Lung (tissue), 12 donors: Measurements from ENCODE around the gene ARHGAP42. TPM values are rescaled to one million over a fixed set of nuclear protein-coding genes. Genes with fewer than 3 reads are reported as not detected.

ENCODE experiments used
- ATAC-seq: fragments of 200-7000 bp; cut with Tn5 transposase; one replicate; pipeline ENCODE4 v1.9.1; 2020; ENCODE audit warnings: moderate number of reproducible peaks; ENCODE audit not compliant: insufficient read depth, low FRiP score
- DNase-seq, 3 donors: peaks; one replicate each; pipeline ENCODE4 v3.0.0-alpha.2; 2013 to 2017
- H3K27ac ChIP-seq, 2 donors: one replicate each; pipeline ENCODE4 v1.5.1; 2013; ENCODE audit warnings: mild to moderate bottlenecking in 2 of 2, moderate library complexity in 2 of 2, control low read depth in 1 of 2, inconsistent platforms in 1 of 2, low read depth in 1 of 2, low read length in 1 of 2
- H3K27me3 ChIP-seq, 3 donors: one replicate each; pipeline ENCODE4 v1.5.1; 2013; ENCODE audit warnings: low read length in 2 of 3; ENCODE audit not compliant: control insufficient read depth in 3 of 3, insufficient read depth in 3 of 3
- H3K36me3 ChIP-seq, 4 donors: one replicate each; pipeline ENCODE4 v1.5.1; 2013; ENCODE audit warnings: low read length in 4 of 4, mild to moderate bottlenecking in 1 of 4, moderate library complexity in 1 of 4; ENCODE audit not compliant: control insufficient read depth in 4 of 4, insufficient read depth in 4 of 4
- H3K4me1 ChIP-seq, 5 donors: one replicate each; pipeline ENCODE4 v1.5.1; 2013; ENCODE audit warnings: low read length in 5 of 5, mild to moderate bottlenecking in 2 of 5, moderate library complexity in 1 of 5; ENCODE audit not compliant: control insufficient read depth in 5 of 5, insufficient read depth in 5 of 5
- H3K4me3 ChIP-seq: one replicate; pipeline ENCODE4 v1.5.1; 2013; ENCODE audit warnings: mild to moderate bottlenecking, control low read depth, moderate library complexity
- H3K9ac ChIP-seq, 2 donors: one replicate each; pipeline ENCODE4 v1.5.1; 2013; ENCODE audit warnings: low read length in 2 of 2, control low read depth in 1 of 2; ENCODE audit not compliant: insufficient read depth in 1 of 2
- H3K9me3 ChIP-seq, 4 donors: one replicate each; pipeline ENCODE4 v1.5.1; 2013; ENCODE audit warnings: low read length in 3 of 4, mild to moderate bottlenecking in 1 of 4, moderate library complexity in 1 of 4; ENCODE audit not compliant: control insufficient read depth in 4 of 4, insufficient read depth in 3 of 4
- WGBS, 2 donors: extraction: QIAGEN DNeasy Blood & Tissue Kit; methylation state at CpG; one replicate each; pipeline ENCODE4 v1.1.7; 2013; 5-methylcytosine and 5-hydroxymethylcytosine counted together
- polyA plus RNA-seq, 2 donors: library from polyadenylated mRNA; stranded (reverse); fragments of 200-250 nt; gene quantifications; one replicate each; pipeline ENCODE4 v1.2.1, GENCODE V29; 2013
- total RNA-seq, 2 donors: library from RNA; depleted of rRNA in 1 of 2; stranded (reverse); fragments of >200 nt in 1 of 2; gene quantifications; one replicate each; pipeline ENCODE4 v1.2.1, GENCODE V29; 2014 to 2021
- TF ChIP-seq, protein P1 (sequence below): IDR thresholded peaks from 2 replicates; pipeline ENCODE4 v1.5.1; 2012; ENCODE audit warnings: mild to moderate bottlenecking; ENCODE audit errors: control extremely low read depth, extremely low read depth
- donor health status: control.
- donor health status: control.
- donor health status: Bipolar disorder and iron deficiency.
- donor health status: healthy.
- donor health status: DM: yes; HTN: yes; CAD: no.

ARHGAP42 gene
- total and polyA plus RNA-seq, 4 donors, result 4.1 to 58.6 (median 10.3) TPM

DNA sequence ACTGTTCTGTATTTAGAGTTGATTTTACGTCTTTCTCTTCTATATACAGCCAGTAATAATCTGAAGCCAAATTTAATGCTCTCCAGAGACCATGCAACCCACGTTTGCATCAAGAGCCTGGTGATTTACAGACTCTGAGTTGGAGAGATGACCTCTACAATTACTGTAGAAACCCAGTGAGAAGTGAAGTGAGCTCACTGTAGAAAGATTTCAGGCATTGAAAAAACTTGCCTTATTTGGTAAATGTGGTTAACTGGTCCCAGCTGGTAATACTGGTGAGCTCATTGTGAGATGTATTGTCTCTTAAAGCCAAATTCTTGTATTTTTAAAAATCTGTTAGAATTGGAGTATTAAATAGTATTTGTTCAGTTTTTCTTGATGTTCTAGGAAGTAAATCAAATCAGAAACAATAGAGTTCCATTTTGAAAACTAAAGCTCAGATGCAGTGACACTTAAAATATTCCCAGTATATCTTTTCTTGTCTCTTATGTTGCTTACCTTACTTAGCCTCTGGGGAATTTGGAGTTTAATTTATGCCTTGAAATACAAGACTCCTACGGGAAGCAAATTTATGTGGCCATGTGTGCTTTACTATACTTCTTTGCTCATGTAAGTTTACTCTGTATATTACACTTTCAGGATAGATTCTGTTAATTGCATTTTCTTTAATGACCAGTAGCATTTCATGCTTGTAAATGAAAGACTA, 189.9 kb downstream of the ARHGAP42 start:
- H3K9ac ChIP-seq, result no peak overlapping the region

DNA sequence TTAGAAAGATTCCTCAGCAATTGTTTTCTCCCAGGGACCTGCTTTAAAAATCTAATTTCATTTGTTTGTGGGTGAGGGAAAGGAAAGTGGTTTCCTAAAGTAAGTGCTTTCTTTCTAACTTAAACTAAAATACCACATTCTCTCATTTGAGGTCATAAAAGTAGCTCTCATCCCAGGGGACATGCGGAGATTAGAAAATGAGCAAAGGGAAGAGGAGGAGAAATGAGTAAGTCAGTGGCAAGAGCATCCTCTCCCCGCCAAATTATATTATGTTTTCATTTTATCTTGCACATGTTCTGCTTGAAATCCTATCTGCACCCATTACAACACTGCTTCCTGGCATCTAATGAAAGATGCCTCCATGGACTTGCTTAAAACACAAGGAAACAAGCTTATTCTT, 191.4 kb downstream of the ARHGAP42 start:
- Histone ChIP-seq H3K27ac (no peak overlapping the region), H3K27me3 (no peaks in the 10 kb centered on the region), H3K9me3 (no peaks in the 10 kb centered on the region), H3K4me1 (no peaks in the 10 kb centered on the region), H3K36me3 (peaks cover 0 to 2% (median 0%) of the 10 kb centered on the region in 4 donors), H3K4me3 (no peak overlapping the region), H3K9ac (no peak overlapping the region)
- DNase-seq (no peak), ATAC-seq (no peak)
- 87 to 88% methylated on average over 2 of the region's 2 CpGs for WGBS, 2 donors
- TF ChIP-seq, protein P1, sequence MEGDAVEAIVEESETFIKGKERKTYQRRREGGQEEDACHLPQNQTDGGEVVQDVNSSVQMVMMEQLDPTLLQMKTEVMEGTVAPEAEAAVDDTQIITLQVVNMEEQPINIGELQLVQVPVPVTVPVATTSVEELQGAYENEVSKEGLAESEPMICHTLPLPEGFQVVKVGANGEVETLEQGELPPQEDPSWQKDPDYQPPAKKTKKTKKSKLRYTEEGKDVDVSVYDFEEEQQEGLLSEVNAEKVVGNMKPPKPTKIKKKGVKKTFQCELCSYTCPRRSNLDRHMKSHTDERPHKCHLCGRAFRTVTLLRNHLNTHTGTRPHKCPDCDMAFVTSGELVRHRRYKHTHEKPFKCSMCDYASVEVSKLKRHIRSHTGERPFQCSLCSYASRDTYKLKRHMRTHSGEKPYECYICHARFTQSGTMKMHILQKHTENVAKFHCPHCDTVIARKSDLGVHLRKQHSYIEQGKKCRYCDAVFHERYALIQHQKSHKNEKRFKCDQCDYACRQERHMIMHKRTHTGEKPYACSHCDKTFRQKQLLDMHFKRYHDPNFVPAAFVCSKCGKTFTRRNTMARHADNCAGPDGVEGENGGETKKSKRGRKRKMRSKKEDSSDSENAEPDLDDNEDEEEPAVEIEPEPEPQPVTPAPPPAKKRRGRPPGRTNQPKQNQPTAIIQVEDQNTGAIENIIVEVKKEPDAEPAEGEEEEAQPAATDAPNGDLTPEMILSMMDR, result no peak

More for the DNA sequence above, 189.9 kb downstream of the ARHGAP42 start:
- H3K36me3 ChIP-seq, result peaks cover 0 to 2% (median 0%) of the 10 kb centered on the region in 4 donors
- no peaks in the 10 kb centered on the region for H3K4me1 ChIP-seq
- ATAC-seq, result peak; percentile 62
- 61 to 73% methylated on average over 3 of the region's 3 CpGs for WGBS, 2 donors
- peak in 2 of 3 donors; percentile 33 to 65 for DNase-seq
- H3K27me3 ChIP-seq, result no peaks in the 10 kb centered on the region
- peak overlapping the region in 1 of 2 donors; percentile 56 for H3K27ac ChIP-seq
- TF ChIP-seq, protein P1, result no peak
- H3K9me3 ChIP-seq, result no peaks in the 10 kb centered on the region
- H3K4me3 ChIP-seq, result no peak overlapping the region

DNA sequence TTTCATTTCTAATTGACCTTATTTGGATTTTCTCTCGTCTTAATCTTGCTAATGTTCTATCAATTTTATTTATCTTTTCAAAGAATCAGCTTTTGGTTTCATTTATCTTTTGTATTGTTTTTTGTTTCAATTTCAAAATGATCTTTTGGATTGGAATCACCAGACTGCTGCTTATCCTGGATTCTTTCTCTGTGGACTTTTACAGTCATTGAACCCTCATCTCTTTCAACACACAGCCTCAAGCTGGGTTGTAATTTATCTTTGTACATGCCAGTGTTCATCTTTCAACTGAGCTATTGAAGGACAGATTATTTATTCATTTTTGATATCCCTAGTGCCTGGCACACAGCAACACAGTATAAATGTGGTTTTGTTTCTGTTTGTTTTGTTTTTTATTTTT, 195.9 kb downstream of the ARHGAP42 start:
- 79 to 89% methylated on average over 1 of the region's 1 CpG for WGBS, 2 donors
- no peak for DNase-seq

More for the DNA sequence above, 195.9 kb downstream of the ARHGAP42 start:
- Histone ChIP-seq H3K9me3 (no peaks in the 10 kb centered on the region), H3K4me1 (peaks cover 0 to 3% (median 0%) of the 10 kb centered on the region in 5 donors), H3K27me3 (no peaks in the 10 kb centered on the region), H3K27ac (no peak overlapping the region), H3K9ac (no peak overlapping the region), H3K4me3 (no peak overlapping the region), H3K36me3 (no peaks in the 10 kb centered on the region)
- no peak for ATAC-seq
- TF ChIP-seq, protein P1, result no peak
